Fibroblast of mammary gland (primary cell): Measurements from ENCODE around the gene IGBP1.
A peak's percentile ranks its signal among the peaks of the same experiment; 100 is the strongest.
"Not testable (repeated sequence)": the region's sequence is repeated elsewhere in the genome, so short reads cannot be mapped to it uniquely, and the experiment has no call there.

Source experiments
- DNase-seq: peaks from one replicate; pipeline ENCODE4 v3.0.0-alpha.2; 2010; ENCODE audit warnings: low read depth
- H3K4me3 ChIP-seq: 2 replicates; pipeline ENCODE4 v1.5.1; 2011; ENCODE audit warnings: low read depth, mild to moderate bottlenecking, low read length, moderate library complexity; ENCODE audit not compliant: control insufficient read depth
- CTCF ChIP-seq: conservative IDR thresholded peaks from 2 replicates; pipeline ENCODE4 v1.5.1; 2011; ENCODE audit warnings: low read depth, low read length, inconsistent platforms; ENCODE audit not compliant: control insufficient read depth, insufficient read depth

IGBP1 gene

GRCh38 chrX:70096052-70096451, 37.2 kb upstream of the IGBP1 start:
- peak; percentile 29 for TF ChIP-seq CTCF
- peak; percentile 24 for DNase-seq
- H3K4me3 ChIP-seq, result no peak overlapping the region

DNA sequence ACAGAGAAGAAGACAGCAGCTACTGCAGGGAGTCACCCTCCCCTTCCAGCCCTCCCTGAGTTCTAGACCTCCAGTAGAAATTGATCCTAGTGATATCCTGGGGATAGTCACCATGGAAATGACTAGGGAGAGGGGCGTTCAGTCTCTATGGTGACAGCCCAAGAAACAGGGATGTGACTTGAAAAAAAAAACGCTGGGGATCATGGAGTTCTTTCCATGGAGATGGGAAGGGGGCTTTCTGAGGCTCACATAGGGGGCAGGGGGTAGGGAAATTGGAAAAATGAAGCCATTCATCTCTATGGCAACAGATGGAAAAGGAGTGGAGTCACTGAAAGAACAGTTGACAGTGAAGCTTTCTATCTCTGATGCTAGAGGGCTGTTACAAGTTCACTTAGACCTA, 28.0 kb upstream of the IGBP1 start:
- TF ChIP-seq CTCF, result no peak
- no peak overlapping the region for H3K4me3 ChIP-seq
- no peak for DNase-seq

GRCh38 chrX:70111436-70112026, 21.7 kb upstream of the IGBP1 start:
- DNase-seq, H3K4me3 ChIP-seq: not testable (repeated sequence)

- no peak for DNase-seq
- no peak for TF ChIP-seq CTCF
- H3K4me3 ChIP-seq, result no peak overlapping the region
Measured at GRCh38 chrX:70117738-70118137, 15.5 kb upstream of the IGBP1 start.

DNA sequence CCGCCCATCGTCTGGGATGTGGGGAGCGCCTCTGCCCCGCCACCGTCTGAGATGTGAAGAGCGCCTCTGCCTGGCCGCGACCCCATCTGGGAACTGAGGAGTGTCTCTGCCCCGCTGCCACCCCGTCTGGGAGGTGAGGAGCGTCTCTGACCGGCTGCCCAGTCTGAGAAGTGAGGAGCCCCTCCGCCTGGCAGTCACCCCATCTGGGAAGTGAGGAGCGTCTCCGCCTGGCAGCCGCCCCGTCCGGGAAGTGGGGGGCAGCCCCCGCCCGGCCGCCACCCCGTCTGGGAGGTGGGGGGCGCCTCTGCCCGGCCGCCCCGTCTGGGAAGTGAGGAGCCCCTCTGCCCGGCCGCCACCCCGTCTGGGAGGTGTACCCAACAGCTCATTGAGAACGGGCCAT, 10.2 kb upstream of the IGBP1 start:
- DNase-seq, H3K4me3 ChIP-seq: not testable (repeated sequence)

DNA sequence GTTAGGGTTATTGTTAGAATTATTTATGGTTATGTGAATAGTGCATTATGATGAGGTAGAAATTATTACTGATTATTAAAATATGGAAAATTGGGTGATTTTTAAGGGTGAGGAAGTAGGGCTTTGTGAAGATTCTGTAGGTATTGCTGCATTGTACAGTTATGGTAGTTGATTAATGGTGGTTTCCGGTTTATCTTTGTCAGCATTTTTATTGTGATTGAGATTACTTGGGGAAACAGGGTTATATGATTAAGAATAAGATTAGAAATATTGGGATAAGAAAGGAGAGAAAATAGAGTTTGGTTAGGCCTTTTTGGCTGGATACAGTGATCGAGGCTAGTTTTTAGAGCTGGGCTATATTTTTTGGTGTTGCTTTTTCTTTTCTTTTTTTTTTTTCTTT, 8.6 kb upstream of the IGBP1 start:
- no peak for DNase-seq
- TF ChIP-seq CTCF, result no peak
- H3K4me3 ChIP-seq, result no peak overlapping the region

GRCh38 chrX:70128071-70128470, 5.2 kb upstream of the IGBP1 start:
- no peak for DNase-seq
- no peak for TF ChIP-seq CTCF

GRCh38 chrX:70129816-70130215, 3.4 kb upstream of the IGBP1 start:
- TF ChIP-seq CTCF, result peak; percentile 11
- H3K4me3 ChIP-seq, result no peak overlapping the region
- peak; percentile 55 for DNase-seq

More at GRCh38 chrX:70128071-70128470, 5.2 kb upstream of the IGBP1 start:
- H3K4me3 ChIP-seq, result no peak overlapping the region
